Mesothelial cell of epicardium (in vitro differentiated cells): Measurements from ENCODE around the gene KIAA0408. TPM values are rescaled to one million over a fixed set of nuclear protein-coding genes. Genes with fewer than 3 reads are reported as not detected.
"Not testable (repeated sequence)": the region's sequence is repeated elsewhere in the genome, so short reads cannot be mapped to it uniquely, and the experiment has no call there.

ENCODE experiments used
- DNase-seq, 2 experiments: peaks; one replicate each; pipeline ENCODE4 v3.0.0; 2021; ENCODE audit warnings: low spot score in 2 of 2; ENCODE audit not compliant: unreplicated experiment in 2 of 2
- H3K27ac Mint-ChIP-seq: 2 replicates; pipeline ENCODE4 v1.8.0; 2021; ENCODE audit warnings: mixed read lengths
- H3K27me3 Mint-ChIP-seq: 2 replicates; pipeline ENCODE4 v1.8.0; 2021; ENCODE audit warnings: low read depth, mixed read lengths
- H3K36me3 Mint-ChIP-seq: 2 replicates; pipeline ENCODE4 v1.8.0; 2021; ENCODE audit warnings: mixed read lengths
- H3K4me1 Mint-ChIP-seq: 2 replicates; pipeline ENCODE4 v1.8.0; 2021; ENCODE audit warnings: mixed read lengths
- H3K4me3 Mint-ChIP-seq: 2 replicates; pipeline ENCODE4 v1.8.0; 2021; ENCODE audit warnings: mild to moderate bottlenecking, moderate library complexity, mixed read lengths
- H3K9me3 Mint-ChIP-seq: 2 replicates; pipeline ENCODE4 v1.8.0; 2021; ENCODE audit warnings: mixed read lengths
- CTCF ChIP-seq: fragments of 200-600 bp; sonication (generic); IDR thresholded peaks from one replicate; pipeline ENCODE4 v1.5.0; 2021; ENCODE audit warnings: antibody characterized with exemption; ENCODE audit not compliant: unreplicated experiment
- total RNA-seq: library from RNA; stranded (reverse); gene quantifications from 3 replicates; pipeline ENCODE4 v1.2.1, GENCODE V29; 2021

Gene KIAA0408
- total RNA-seq, 1 donor from 2014 or later: 0.58 TPM

GRCh38 chr6:127441881-127442280 lies 17.3 kb downstream of the KIAA0408 start:
- DNase-seq: no peak
- no peak overlapping the region for H3K4me3 Mint-ChIP-seq
- H3K27ac Mint-ChIP-seq: no peak overlapping the region
- H3K9me3 Mint-ChIP-seq: no peaks in the 10 kb centered on the region
- no peaks in the 10 kb centered on the region for H3K4me1 Mint-ChIP-seq
- no peaks in the 10 kb centered on the region for H3K27me3 Mint-ChIP-seq
- no peaks in the 10 kb centered on the region for H3K36me3 Mint-ChIP-seq
- no peak for TF ChIP-seq CTCF

- TF ChIP-seq CTCF: no peak
- Mint-ChIP-seq H3K36me3 (no peaks in the 10 kb centered on the region), H3K4me3 (no peak overlapping the region), H3K9me3 (no peaks in the 10 kb centered on the region), H3K27ac (no peak overlapping the region), H3K27me3 (no peaks in the 10 kb centered on the region), H3K4me1 (no peaks in the 10 kb centered on the region)
- DNase-seq: no peak
Observed at GRCh38 chr6:127439718-127440117, 19.5 kb downstream of the KIAA0408 start.

GRCh38 chr6:127436578-127437110 lies 22.5 kb downstream of the KIAA0408 start:
- Mint-ChIP-seq H3K4me1 (no peaks in the 10 kb centered on the region), H3K27ac (no peak overlapping the region), H3K4me3 (no peak overlapping the region), H3K9me3 (peaks cover under 1% of the 10 kb centered on the region), H3K27me3 (no peaks in the 10 kb centered on the region), H3K36me3 (no peaks in the 10 kb centered on the region)
- no peak for DNase-seq
- TF ChIP-seq CTCF: no peak

- Mint-ChIP-seq H3K9me3 (peaks cover 10% of the 10 kb centered on the region), H3K36me3 (no peaks in the 10 kb centered on the region), H3K4me1 (no peaks in the 10 kb centered on the region), H3K27me3 (no peaks in the 10 kb centered on the region), H3K4me3 (no peak overlapping the region), H3K27ac (no peak overlapping the region)
- DNase-seq: no peak
- no peak for TF ChIP-seq CTCF
Observed at GRCh38 chr6:127435626-127436220, 23.5 kb downstream of the KIAA0408 start.

- Mint-ChIP-seq H3K4me1 (no peaks in the 10 kb centered on the region), H3K4me3 (no peak overlapping the region), H3K27ac (no peak overlapping the region), H3K9me3 (peaks cover 13% of the 10 kb centered on the region), H3K36me3 (no peaks in the 10 kb centered on the region), H3K27me3 (no peaks in the 10 kb centered on the region)
- TF ChIP-seq CTCF: no peak
- DNase-seq: no peak
Observed at GRCh38 chr6:127434651-127435050, 24.5 kb downstream of the KIAA0408 start.

- H3K27me3 Mint-ChIP-seq, H3K4me3 Mint-ChIP-seq, H3K36me3 Mint-ChIP-seq, DNase-seq, H3K27ac Mint-ChIP-seq, H3K4me1 Mint-ChIP-seq: not testable (repeated sequence)
- peaks cover 30% of the 10 kb centered on the region for H3K9me3 Mint-ChIP-seq
Observed at GRCh38 chr6:127428562-127428961, 30.6 kb downstream of the KIAA0408 start.
